ENCODE results near the gene UBR3. TPM values are rescaled to one million over a fixed set of nuclear protein-coding genes. Genes with fewer than 3 reads are reported as not detected.
"Not testable (repeated sequence)": the region's sequence is repeated elsewhere in the genome, so short reads cannot be mapped to it uniquely, and the experiment has no call there.

Gene UBR3
- polyA plus RNA-seq, 1 donor from 2014 or later: 75.2 TPM

DNA sequence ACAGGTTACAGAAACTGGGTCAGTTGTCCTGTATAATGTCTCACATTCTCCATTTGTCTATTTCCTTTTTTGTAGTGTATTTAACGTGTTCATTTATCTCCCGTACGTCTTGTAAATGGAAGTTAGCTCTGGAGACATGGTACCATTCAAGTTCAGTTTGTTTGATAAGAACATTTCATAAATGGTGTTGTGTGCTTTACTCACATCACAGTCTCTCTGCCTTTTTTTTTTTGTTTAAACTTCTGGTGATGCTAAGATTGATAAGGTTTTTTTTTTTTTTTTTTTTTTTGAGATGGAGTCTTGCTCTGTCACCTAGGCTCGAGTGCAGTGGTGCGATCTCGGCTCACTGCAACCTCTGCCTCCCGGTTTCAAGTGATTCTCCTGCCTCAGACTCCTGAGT is 41.7 kb downstream of the UBR3 start:
- Histone ChIP-seq H3K4me2 (ENCODE audit: low read length) (no peak overlapping the region), H3K27ac (ENCODE audit: low read length) (no peak overlapping the region), H3K9me3 (ENCODE audit: low read length) (no peaks in the 10 kb centered on the region), H3K36me3 (ENCODE audit: insufficient read depth, low read length) (no peaks in the 10 kb centered on the region), H2AFZ (ENCODE audit: low read depth, low read length) (no peak overlapping the region), H3K9ac (ENCODE audit: low read length) (no peak overlapping the region), H3K79me2 (replicated peaks; ENCODE audit: insufficient read depth, low read length) (peaks cover 20% of the 10 kb centered on the region), H3K27me3 (ENCODE audit: insufficient read depth, low read depth, low read length) (no peaks in the 10 kb centered on the region), H3K9me2 (ENCODE audit: insufficient read depth, low read length) (no peaks in the 10 kb centered on the region), H3K4me3 (ENCODE audit: low read length) (no peak overlapping the region), H3F3A (ENCODE audit: insufficient read depth, low read length, poor library complexity, severe bottlenecking) (no peaks in the 10 kb centered on the region), H4K20me1 (ENCODE audit: insufficient read depth) (no peaks in the 10 kb centered on the region)
- TF ChIP-seq MXI1 (conservative IDR thresholded peaks at IDR 0.05; ENCODE audit: poor library complexity, severe bottlenecking) (no peak), TAF1 (IDR thresholded peaks at IDR 0.05; ENCODE audit: low read depth) (no peak)

DNA sequence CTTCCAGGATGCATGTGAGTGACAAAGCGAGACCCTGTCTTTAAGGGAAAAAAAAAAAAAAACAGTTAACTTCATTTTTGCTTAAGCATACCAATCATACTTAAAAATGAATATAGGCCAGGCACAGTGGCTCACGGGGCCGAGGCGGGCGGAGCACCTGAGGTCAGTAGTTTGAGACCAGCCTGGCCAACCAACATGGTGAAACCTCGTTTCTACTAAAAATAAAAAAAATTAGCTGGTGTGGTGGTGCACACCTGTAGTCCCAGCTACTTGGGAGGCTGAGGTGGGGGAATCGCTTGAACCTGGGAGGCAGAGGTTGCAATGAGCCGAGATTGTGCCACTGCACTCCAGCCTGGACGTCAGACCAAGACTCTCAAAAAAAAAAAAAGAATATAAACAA is 44.1 kb downstream of the UBR3 start:
- H3K9me2 ChIP-seq (ENCODE audit: insufficient read depth, low read length); H3K36me3 ChIP-seq (ENCODE audit: insufficient read depth, low read length); H3K4me2 ChIP-seq (ENCODE audit: low read length); H3K4me3 ChIP-seq (ENCODE audit: low read length); H3K79me2 ChIP-seq (replicated peaks; ENCODE audit: insufficient read depth, low read length); H3F3A ChIP-seq (ENCODE audit: insufficient read depth, low read length, poor library complexity, severe bottlenecking); H2AFZ ChIP-seq (ENCODE audit: low read depth, low read length); H3K27me3 ChIP-seq (ENCODE audit: insufficient read depth, low read depth, low read length); H3K9me3 ChIP-seq (ENCODE audit: low read length); H4K20me1 ChIP-seq (ENCODE audit: insufficient read depth); H3K27ac ChIP-seq (ENCODE audit: low read length); H3K9ac ChIP-seq (ENCODE audit: low read length): not testable (repeated sequence)

DNA sequence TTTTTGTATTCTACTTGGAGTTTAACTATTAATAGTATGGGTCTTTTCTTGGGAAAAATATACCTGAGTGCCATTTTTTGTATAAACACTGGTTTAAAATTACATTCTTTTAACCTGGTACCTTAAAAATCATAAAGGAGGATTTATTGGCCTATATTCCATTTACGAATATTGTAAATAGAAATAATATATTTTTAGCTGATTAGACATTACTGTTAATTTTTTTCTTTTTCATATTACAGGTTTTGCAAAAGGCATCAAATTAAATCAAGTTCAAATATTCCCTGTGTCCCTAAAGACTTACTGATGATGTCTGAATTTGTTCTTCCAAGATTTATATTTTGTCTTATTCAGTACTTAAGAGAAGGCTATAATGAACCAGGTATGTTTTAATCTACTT is 44.7 kb downstream of the UBR3 start:
- H2AFZ ChIP-seq (ENCODE audit: low read depth, low read length): no peak overlapping the region
- H3K4me2 ChIP-seq (ENCODE audit: low read length): no peak overlapping the region
- H3K9me3 ChIP-seq (ENCODE audit: low read length): no peaks in the 10 kb centered on the region
- TF ChIP-seq EZH2 (IDR thresholded peaks at IDR 0.05; ENCODE audit: borderline replicate concordance, insufficient read depth, low read length, poor library complexity, severe bottlenecking) (no peak), TAF1 (IDR thresholded peaks at IDR 0.05; ENCODE audit: low read depth) (no peak), RAD21 (conservative IDR thresholded peaks at IDR 0.05) (no peak), POLR2AphosphoS5 (IDR thresholded peaks at IDR 0.05) (no peak), MXI1 (conservative IDR thresholded peaks at IDR 0.05; ENCODE audit: poor library complexity, severe bottlenecking) (no peak), SMC3 (conservative IDR thresholded peaks at IDR 0.05; ENCODE audit: poor library complexity) (no peak), EP300 (conservative IDR thresholded peaks at IDR 0.05; ENCODE audit: poor library complexity, severe bottlenecking) (no peak)
- TF ChIP-seq, protein P1, sequence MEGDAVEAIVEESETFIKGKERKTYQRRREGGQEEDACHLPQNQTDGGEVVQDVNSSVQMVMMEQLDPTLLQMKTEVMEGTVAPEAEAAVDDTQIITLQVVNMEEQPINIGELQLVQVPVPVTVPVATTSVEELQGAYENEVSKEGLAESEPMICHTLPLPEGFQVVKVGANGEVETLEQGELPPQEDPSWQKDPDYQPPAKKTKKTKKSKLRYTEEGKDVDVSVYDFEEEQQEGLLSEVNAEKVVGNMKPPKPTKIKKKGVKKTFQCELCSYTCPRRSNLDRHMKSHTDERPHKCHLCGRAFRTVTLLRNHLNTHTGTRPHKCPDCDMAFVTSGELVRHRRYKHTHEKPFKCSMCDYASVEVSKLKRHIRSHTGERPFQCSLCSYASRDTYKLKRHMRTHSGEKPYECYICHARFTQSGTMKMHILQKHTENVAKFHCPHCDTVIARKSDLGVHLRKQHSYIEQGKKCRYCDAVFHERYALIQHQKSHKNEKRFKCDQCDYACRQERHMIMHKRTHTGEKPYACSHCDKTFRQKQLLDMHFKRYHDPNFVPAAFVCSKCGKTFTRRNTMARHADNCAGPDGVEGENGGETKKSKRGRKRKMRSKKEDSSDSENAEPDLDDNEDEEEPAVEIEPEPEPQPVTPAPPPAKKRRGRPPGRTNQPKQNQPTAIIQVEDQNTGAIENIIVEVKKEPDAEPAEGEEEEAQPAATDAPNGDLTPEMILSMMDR (IDR thresholded peaks at IDR 0.05; ENCODE audit: poor library complexity, severe bottlenecking): no peak
- TF ChIP-seq, protein P2, sequence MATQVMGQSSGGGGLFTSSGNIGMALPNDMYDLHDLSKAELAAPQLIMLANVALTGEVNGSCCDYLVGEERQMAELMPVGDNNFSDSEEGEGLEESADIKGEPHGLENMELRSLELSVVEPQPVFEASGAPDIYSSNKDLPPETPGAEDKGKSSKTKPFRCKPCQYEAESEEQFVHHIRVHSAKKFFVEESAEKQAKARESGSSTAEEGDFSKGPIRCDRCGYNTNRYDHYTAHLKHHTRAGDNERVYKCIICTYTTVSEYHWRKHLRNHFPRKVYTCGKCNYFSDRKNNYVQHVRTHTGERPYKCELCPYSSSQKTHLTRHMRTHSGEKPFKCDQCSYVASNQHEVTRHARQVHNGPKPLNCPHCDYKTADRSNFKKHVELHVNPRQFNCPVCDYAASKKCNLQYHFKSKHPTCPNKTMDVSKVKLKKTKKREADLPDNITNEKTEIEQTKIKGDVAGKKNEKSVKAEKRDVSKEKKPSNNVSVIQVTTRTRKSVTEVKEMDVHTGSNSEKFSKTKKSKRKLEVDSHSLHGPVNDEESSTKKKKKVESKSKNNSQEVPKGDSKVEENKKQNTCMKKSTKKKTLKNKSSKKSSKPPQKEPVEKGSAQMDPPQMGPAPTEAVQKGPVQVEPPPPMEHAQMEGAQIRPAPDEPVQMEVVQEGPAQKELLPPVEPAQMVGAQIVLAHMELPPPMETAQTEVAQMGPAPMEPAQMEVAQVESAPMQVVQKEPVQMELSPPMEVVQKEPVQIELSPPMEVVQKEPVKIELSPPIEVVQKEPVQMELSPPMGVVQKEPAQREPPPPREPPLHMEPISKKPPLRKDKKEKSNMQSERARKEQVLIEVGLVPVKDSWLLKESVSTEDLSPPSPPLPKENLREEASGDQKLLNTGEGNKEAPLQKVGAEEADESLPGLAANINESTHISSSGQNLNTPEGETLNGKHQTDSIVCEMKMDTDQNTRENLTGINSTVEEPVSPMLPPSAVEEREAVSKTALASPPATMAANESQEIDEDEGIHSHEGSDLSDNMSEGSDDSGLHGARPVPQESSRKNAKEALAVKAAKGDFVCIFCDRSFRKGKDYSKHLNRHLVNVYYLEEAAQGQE (IDR thresholded peaks at IDR 0.05; ENCODE audit: borderline replicate concordance): no peak
- H3F3A ChIP-seq (ENCODE audit: insufficient read depth, low read length, poor library complexity, severe bottlenecking): no peaks in the 10 kb centered on the region
- no peaks in the 10 kb centered on the region for H3K27me3 ChIP-seq (ENCODE audit: insufficient read depth, low read depth, low read length)
- no peaks in the 10 kb centered on the region for H3K36me3 ChIP-seq (ENCODE audit: insufficient read depth, low read length)
- no peak overlapping the region for H3K27ac ChIP-seq (ENCODE audit: low read length)
- H3K79me2 ChIP-seq (replicated peaks; ENCODE audit: insufficient read depth, low read length): peaks cover 5% of the 10 kb centered on the region
- no peak overlapping the region for H3K4me3 ChIP-seq (ENCODE audit: low read length)
- H4K20me1 ChIP-seq (ENCODE audit: insufficient read depth): no peaks in the 10 kb centered on the region
- no peaks in the 10 kb centered on the region for H3K9me2 ChIP-seq (ENCODE audit: insufficient read depth, low read length)
- H3K9ac ChIP-seq (ENCODE audit: low read length): no peak overlapping the region
